SU-DHL-6 (cell line): ENCODE measurements around the gene MAPK11.
A peak's percentile ranks its signal among the peaks of the same experiment; 100 is the strongest.

Experiments used
- H2AFZ ChIP-seq: fragments of 200-600 bp; sonication (generic); 2 replicates; pipeline ENCODE4 v1.6.1; 2014; ENCODE audit warnings: low read depth, mild to moderate bottlenecking, moderate library complexity, mixed read lengths, antibody characterized with exemption, low read length; ENCODE audit not compliant: severe bottlenecking
- H3F3A ChIP-seq: fragments of 200-600 bp; shearing (Covaris generic); 2 replicates; pipeline ENCODE4 v1.6.0; 2016; ENCODE audit warnings: antibody characterized with exemption, mild to moderate bottlenecking; ENCODE audit not compliant: insufficient read depth
- H3K27ac ChIP-seq: fragments of 200-600 bp; sonication (generic); 2 replicates; pipeline ENCODE4 v1.5.1; 2016; ENCODE audit warnings: low read depth, mild to moderate bottlenecking, low read length, moderate library complexity, mixed read lengths
- H3K27me3 ChIP-seq: fragments of 200-600 bp; sonication (generic), shearing (Covaris generic); 2 replicates; pipeline ENCODE4 v1.6.0; 2014; ENCODE audit warnings: mild to moderate bottlenecking, low read length
- H3K36me3 ChIP-seq: fragments of 200-600 bp; sonication (generic); 2 replicates; pipeline ENCODE4 v1.6.1; 2014; ENCODE audit warnings: mild to moderate bottlenecking, low read length, mixed read lengths
- H3K4me2 ChIP-seq: fragments of 300-600, 200-600 bp; shearing (Covaris generic), sonication (generic); 2 replicates; pipeline ENCODE4 v1.6.0; 2014; ENCODE audit warnings: low read length, low read depth, mild to moderate bottlenecking; ENCODE audit not compliant: poor library complexity, severe bottlenecking
- H3K4me3 ChIP-seq: fragments of 200-600 bp; sonication (generic); 2 replicates; pipeline ENCODE4 v1.5.1; 2014; ENCODE audit warnings: antibody characterized with exemption, low read length, mild to moderate bottlenecking, mixed read lengths; ENCODE audit not compliant: insufficient read depth, poor library complexity, severe bottlenecking
- H3K79me2 ChIP-seq: fragments of 200-600 bp; sonication (generic); 2 replicates; pipeline ENCODE4 v1.6.1; 2014; ENCODE audit warnings: mild to moderate bottlenecking, low read length, moderate library complexity; ENCODE audit not compliant: insufficient read depth
- H3K9ac ChIP-seq: fragments of 200-600 bp; sonication (generic); 2 replicates; pipeline ENCODE4 v1.7.0; 2014; ENCODE audit warnings: mild to moderate bottlenecking, low read length
- H3K9me2 ChIP-seq: fragments of 200-600 bp; sonication (generic); replicated peaks from 2 replicates; pipeline ENCODE4 v1.6.1; 2014; ENCODE audit warnings: low read length; ENCODE audit not compliant: insufficient read depth
- H3K9me3 ChIP-seq: fragments of 200-600 bp; sonication (generic); 2 replicates; pipeline ENCODE4 v1.6.1; 2014; ENCODE audit warnings: low read length, mixed read lengths; ENCODE audit not compliant: insufficient read depth
- H4K20me1 ChIP-seq: fragments of 200-600 bp; sonication (generic); 2 replicates; pipeline ENCODE4 v1.6.1; 2014; ENCODE audit warnings: low read depth, mild to moderate bottlenecking, antibody characterized with exemption, low read length, moderate library complexity, mixed read lengths
- CTCF ChIP-seq: fragments of 200-600 bp; sonication (generic); IDR thresholded peaks from one replicate; pipeline ENCODE4 v1.5.1; 2017; ENCODE audit warnings: antibody characterized with exemption, mild to moderate bottlenecking, low read length, moderate library complexity; ENCODE audit not compliant: insufficient read depth, poor library complexity, severe bottlenecking
- EZH2phosphoT487 ChIP-seq: fragments of 200-600 bp; sonication (generic), shearing (Covaris generic); conservative IDR thresholded peaks from 2 replicates; pipeline ENCODE4 v1.6.1; 2018; ENCODE audit warnings: mild to moderate bottlenecking, antibody characterized with exemption, low read length, moderate library complexity, mixed read lengths

MAPK11 gene

GRCh38 chr22:50299785-50300619, 29.8 kb upstream of the MAPK11 start:
- H3K36me3 ChIP-seq, result no peaks in the 10 kb centered on the region

GRCh38 chr22:50298937-50299784, 29.0 kb upstream of the MAPK11 start:
- TF ChIP-seq CTCF (no peak), EZH2phosphoT487 (no peak)
- H2AFZ ChIP-seq, result no peak overlapping the region
- no peaks in the 10 kb centered on the region for H3K9me3 ChIP-seq
- H3F3A ChIP-seq, result peaks cover 26% of the 10 kb centered on the region
- no peaks in the 10 kb centered on the region for H3K36me3 ChIP-seq
- no peaks in the 10 kb centered on the region for H4K20me1 ChIP-seq
- H3K9ac ChIP-seq, result peak overlapping the region; percentile 65
- peak overlapping the region; percentile 54 for H3K4me2 ChIP-seq
- peak overlapping the region; percentile 97 for H3K27ac ChIP-seq
- H3K9me2 ChIP-seq, result no peaks in the 10 kb centered on the region
- H3K79me2 ChIP-seq, result no peaks in the 10 kb centered on the region; the same call in 1 of the 2 replicates
- H3K4me3 ChIP-seq, result peak overlapping the region; percentile 39
- H3K27me3 ChIP-seq, result no peaks in the 10 kb centered on the region

More at GRCh38 chr22:50299785-50300619, 29.8 kb upstream of the MAPK11 start:
- peak overlapping the region; percentile 54 for H3K4me2 ChIP-seq
- no peaks in the 10 kb centered on the region for H4K20me1 ChIP-seq
- peak overlapping the region; percentile 39 for H3K4me3 ChIP-seq
- H3K9me2 ChIP-seq, result no peaks in the 10 kb centered on the region
- TF ChIP-seq CTCF (no peak), EZH2phosphoT487 (no peak)
- no peaks in the 10 kb centered on the region; the same call in 1 of the 2 replicates for H3K79me2 ChIP-seq
- H3K27ac ChIP-seq, result peak overlapping the region; percentile 97
- peak overlapping the region; percentile 65 for H3K9ac ChIP-seq
- H3K9me3 ChIP-seq, result no peaks in the 10 kb centered on the region
- H3K27me3 ChIP-seq, result no peaks in the 10 kb centered on the region
- H3F3A ChIP-seq, result peaks cover 31% of the 10 kb centered on the region
- H2AFZ ChIP-seq, result no peak overlapping the region

- Histone ChIP-seq H3F3A (peaks cover 19% of the 10 kb centered on the region), H3K36me3 (no peaks in the 10 kb centered on the region), H3K4me3 (no peak overlapping the region), H2AFZ (no peak overlapping the region), H3K9me3 (no peaks in the 10 kb centered on the region), H3K27me3 (no peaks in the 10 kb centered on the region), H3K79me2 (no peaks in the 10 kb centered on the region; the same call in 1 of the 2 replicates), H3K9me2 (no peaks in the 10 kb centered on the region), H3K27ac (no peak overlapping the region), H3K4me2 (no peak overlapping the region), H4K20me1 (no peaks in the 10 kb centered on the region), H3K9ac (no peak overlapping the region)
- no peak for TF ChIP-seq EZH2phosphoT487
- no peak for TF ChIP-seq CTCF
These were observed 28.1 kb upstream of the MAPK11 start for GRCh38 chr22:50298266-50298637.
